ENCODE measurements around the gene ALDH4A1.

Gene ALDH4A1, protein sequence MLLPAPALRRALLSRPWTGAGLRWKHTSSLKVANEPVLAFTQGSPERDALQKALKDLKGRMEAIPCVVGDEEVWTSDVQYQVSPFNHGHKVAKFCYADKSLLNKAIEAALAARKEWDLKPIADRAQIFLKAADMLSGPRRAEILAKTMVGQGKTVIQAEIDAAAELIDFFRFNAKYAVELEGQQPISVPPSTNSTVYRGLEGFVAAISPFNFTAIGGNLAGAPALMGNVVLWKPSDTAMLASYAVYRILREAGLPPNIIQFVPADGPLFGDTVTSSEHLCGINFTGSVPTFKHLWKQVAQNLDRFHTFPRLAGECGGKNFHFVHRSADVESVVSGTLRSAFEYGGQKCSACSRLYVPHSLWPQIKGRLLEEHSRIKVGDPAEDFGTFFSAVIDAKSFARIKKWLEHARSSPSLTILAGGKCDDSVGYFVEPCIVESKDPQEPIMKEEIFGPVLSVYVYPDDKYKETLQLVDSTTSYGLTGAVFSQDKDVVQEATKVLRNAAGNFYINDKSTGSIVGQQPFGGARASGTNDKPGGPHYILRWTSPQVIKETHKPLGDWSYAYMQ

DNA sequence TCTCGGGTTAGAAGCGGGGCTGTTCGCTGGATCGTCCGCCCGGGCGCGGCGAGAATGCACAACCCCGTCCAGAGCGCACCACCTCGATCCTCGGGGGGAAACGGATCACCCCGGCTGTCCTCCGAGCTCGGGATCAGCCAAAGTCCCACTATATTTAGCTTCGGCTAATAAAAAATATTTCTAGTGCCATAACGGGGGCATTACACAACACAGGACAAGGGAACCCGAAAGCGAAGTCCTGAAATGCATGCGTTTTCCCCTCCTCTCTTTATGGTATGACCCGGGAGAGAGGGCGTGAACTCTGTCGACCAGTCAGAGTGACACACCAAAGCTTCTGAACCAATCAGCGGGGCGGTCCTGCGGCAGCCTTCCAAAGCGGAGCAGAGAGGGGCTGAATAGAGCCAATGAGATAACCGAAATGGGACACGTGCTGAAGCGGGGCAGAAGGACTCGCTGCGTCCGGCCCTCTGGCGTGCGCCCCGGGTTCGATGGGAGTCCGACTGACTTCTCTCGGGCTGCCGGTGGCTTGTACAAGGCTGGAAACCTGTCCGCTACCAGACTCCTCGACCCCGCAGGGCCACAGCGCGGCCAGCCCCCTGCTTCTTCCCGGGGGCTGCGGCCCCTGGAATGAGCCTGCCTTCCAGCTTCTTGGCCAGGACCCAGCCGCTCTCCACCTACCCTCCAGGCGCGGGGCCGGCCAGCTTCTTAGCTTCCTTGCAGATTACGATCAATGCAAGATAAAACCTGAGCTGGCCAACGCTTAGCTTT, at the start of gene ALDH4A1:
TSS of gene ALDH4A1 (minus strand) at position 33 of the 768 bp plus-strand sequence. CDS start at position 1, 32 bp downstream.
- DNase-seq (ENCODE audit: low read depth in 2 of 2): peak; percentile 80 to 84

DNA sequence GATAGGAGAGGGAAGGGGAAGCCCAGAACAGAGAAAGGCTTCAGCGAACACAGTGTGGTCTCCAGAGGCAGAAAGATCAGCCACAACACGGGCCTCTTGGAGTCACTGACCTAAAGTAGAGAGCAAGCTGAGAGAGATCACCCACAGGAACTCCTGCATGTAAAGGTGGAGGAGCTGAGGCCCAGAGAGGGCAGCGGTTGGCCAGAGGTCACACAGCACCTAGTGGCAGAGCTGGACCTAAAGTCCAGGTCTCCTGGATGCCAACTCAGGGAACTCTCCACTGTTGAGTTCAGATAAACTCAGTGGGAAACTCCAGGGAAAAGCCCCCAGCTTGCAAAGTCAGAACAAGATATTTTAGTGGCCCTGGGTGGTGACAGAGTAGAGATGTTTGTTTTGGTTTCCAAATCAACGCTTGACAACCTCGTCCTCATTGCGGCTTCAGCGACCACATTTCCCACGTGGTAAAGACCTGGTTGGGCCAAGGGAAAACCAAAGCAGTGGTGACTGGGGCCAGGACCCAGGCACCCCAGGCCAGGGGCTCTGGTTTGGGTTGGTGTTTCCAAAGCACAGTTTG, 49.5 kb upstream of the ALDH4A1 start:
- peak; percentile 56 to 62 for DNase-seq (ENCODE audit: low read depth in 2 of 2)

DNA sequence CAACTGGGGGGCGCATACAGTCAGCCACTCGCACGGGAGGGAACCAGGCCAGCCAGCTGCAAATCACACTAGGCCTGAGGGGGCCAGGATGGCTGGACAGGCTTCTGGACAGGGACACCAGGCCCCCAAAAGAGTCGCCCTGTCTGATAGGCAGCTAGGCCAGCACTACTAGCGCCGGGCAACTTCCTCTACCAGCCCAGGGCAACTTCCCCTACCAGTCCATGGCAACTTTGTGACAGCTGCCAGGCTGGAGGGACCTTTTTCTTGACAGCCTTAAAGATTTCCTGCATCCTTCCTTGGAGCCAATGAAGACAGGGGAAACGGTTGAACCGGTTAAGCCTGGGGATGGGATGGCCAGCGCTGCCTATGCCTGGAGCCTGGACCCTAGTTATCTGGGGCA, 49.1 kb upstream of the ALDH4A1 start:
- DNase-seq (ENCODE audit: low read depth in 2 of 2): no peak

DNA sequence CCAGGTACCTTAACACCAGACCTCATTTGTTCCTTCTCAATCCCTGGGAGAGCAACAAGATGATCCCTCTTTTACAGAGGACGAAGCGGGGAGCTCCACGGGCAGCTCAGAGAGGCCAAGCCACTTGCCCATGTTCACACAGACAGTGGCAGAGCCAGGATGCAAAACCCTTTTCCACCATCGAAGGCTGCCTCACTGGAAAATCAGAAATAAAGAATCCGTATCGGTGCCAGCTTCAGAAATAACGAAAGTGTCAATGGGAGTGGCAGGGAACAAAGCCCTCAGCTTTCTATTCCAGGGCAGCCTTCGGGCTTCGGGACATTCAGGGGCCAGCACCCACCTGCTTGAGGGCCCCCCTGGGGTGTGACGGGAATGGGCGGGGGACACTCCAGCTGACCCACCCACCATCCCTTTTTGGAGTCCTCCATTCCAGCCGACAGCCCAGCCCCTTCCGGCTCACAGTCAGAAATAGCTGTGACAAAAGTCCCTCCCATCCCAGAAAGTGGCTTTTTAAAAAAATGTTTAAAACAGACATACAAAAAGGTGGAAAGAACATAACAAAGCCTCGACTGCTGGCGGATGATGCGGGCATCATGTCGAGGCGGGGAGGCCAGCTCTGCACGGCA, 48.2 kb upstream of the ALDH4A1 start:
- no peak for DNase-seq (ENCODE audit: low read depth in 2 of 2)

DNA sequence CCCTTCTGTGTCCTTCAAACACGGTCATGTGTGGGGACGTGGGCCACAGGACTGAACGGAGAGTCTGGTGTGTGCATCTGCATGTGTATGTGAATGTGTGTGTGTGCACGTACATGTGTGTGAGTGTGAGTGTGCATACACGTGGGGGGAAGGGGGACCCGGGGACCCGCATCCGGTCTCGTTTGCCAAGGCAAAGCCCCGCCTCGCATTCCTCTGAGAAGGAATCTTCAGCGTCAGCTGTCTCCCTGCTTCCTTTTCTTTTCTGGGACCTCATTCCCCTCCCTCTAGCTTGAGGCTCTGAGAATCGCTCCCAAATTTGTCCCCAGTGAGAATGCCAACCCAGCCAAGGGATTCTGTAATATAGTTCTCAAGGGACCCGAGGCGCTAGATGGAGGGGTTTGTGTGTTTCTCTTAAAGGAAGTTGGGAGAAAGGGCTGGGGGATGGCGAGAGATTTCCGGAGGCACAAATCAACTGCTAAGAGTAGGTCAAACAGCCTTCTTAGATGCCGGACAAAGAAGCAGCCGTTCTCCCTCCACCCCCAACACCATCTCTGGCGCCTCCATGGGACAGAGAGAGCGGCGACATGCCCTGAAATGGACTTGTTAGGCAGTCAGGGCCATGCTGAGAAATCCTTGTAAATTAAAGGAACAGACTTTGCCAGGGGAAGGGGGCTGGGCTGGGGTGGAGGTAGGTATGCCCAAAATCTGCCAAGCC, 47.5 kb upstream of the ALDH4A1 start:
- no peak for DNase-seq (ENCODE audit: low read depth in 2 of 2)

DNA sequence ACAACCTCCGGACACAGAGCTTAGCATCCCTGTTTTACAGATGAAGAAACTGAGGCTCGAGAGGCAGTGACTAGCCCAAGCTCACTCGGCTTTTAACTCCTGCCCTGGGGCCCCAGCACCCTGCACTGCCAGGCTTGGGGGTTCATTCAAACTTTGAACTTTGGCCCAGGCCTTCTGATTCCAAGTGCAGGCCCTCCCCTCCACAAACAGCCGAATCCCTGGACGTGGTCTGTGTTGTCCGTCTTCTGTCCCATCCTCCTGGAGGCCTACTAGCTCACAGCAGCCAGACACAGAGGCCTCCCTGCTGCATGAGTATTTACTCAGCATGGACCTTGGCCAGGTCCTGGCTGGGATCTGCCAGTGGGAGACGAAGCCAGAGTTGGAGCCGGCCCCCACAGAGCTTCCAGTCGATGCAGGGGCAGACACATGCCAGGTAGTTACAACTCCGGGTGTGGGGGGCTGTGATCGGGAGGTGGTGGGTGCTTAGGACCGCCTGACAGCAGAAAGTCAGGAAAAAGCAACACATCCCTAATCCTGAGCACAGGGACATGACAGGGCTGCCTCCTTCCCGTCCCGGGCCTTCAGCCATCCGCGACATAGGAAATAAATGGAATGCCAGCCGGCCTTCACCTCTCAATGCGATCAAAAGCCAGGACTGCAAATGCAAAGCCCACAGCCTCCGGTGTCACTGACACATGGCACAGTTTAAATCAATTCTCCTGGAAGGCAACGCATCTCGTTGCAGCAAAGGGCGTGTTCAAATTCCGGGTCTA, 46.7 kb upstream of the ALDH4A1 start:
- DNase-seq (ENCODE audit: low read depth in 2 of 2): no peak

DNA sequence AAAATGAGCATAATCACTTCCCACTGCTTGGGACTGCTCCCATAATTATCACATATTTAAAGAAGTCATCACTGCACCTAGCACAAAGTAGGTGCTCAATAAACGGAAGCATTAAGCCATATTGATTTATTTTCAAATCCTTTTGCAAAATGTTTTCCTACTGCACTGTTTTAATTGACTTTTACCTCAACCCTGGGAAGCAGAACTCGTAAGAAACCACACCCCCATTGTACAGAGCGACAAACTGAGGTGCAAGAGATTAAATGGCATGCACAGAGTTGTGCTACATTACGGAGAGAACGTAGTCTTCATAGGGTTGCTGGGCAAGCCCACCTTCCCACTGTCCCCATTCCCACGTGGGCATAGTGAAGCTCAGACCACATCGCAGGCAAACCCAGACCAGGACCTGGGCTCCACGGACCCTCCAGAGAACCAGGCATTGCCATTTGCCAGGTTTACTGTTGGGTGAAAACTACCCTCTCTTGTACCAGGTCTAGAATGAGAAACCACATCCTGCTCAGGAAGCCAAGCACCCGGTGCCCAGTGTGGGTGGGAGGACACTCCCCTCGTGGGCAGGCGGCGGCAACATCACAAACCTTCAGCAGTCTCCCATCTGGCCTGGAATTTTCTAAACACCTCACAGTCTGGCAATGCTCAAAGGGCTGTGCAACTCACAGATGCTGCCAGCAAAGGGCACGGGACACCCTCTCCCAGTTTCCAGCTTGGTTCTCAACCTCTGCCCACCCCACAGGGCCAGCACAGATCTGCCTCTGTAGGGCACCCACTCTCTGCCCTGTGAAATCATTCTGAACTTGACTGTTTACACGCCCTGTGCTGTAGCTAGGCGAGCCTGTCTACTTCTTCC, 45.9 kb upstream of the ALDH4A1 start:
- no peak for DNase-seq (ENCODE audit: low read depth in 2 of 2)

DNA sequence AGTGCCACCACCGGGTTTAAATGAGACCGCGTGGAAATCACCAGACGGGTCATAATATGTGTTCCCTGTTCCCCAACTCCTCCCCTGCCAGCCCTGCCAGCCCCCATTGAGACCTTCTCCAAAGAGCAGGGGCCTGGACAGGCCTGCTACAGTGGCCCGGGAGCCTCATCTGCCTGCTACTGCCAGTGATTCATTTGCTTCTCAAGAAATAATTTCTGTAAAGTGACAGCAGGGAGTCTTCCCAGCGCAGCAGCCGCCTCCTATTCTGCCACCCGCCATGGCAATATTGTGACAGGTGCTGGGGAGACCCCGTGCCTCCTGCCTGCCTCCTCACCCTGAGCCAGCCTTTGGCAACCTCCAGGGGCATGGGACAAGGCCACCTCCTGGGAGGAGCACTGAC, 45.2 kb upstream of the ALDH4A1 start:
- DNase-seq (ENCODE audit: low read depth in 2 of 2): no peak

DNA sequence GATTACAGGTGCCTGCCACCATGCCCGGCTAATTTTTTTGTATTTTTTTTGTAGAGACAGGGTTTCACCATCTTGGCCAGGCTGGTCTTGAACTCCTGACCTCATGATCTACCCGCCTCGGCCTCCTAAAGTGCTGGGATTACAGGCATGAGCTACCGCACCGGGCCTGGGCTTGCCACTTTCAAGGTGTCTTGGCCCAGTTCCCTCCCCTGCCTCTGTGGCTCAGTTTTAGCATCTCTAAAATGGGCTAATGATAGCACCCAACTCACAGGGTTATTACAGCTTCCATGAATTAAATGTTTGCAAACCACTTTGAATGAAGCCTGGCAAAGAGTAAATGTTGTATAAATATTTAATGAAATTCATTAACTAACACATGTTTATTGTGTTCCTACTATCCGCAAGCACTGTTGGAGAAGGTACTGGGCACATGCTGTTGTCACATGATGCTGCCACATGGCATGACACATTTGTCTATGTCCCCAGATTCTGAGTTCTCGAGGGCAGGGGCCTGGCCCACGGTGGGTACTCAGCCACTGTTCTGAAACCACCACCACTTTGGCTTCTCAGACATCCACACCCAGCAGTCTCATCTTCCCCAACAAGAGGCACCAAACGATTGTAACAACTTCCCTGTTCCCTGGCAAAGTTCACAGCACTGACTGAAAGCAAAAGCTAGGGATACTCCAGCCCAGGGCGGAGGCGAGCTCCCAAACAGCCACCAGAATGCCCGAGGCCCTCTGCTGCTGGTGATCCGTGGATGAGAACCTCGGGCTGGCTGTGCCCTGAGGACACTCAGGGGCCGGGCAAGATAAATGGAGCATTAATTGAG, 44.4 kb upstream of the ALDH4A1 start:
- DNase-seq (ENCODE audit: low read depth in 2 of 2): no peak

DNA sequence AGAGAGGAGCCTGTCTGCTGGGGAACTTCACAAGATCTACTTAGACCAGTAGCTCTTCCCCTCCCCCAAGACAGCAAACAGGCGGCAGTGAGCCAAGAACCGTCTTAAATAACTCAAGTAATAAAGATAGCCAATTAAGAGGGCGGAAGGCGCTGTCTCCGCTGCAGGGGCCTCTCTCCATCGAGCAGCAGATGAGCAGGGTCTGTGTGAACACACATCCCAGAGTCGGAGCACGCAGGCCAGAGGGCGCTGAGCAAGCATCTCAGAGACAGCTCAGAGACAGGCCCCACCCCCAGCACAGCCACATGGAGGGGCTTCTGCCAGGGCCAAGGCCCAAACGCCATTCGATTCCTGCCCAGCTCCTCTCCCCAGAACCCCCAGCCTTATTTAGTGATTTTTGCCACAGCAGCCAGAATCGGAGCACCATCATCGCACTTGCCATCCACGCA, 43.1 kb upstream of the ALDH4A1 start:
- no peak for DNase-seq (ENCODE audit: low read depth in 2 of 2)

DNA sequence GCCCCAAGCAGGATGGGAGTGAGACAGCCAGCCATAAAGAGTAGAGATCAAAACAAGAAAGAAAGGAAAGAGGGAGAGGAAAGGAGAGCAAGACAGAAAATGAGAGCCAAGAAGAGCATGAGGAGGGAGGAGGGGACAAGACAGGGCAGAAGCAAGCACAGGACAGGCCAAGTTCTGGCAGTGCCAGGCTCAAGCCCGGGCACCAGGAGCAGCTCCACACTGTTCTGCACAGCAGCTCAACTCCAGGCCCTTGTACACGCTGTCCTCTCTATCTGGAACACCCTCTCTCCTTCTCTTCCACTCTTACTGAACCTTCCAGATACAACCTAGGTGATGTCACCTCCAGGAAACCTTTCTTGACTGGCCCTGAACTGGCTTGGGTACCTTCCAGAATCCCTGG, 42.5 kb upstream of the ALDH4A1 start:
- DNase-seq (ENCODE audit: low read depth in 2 of 2): no peak

DNA sequence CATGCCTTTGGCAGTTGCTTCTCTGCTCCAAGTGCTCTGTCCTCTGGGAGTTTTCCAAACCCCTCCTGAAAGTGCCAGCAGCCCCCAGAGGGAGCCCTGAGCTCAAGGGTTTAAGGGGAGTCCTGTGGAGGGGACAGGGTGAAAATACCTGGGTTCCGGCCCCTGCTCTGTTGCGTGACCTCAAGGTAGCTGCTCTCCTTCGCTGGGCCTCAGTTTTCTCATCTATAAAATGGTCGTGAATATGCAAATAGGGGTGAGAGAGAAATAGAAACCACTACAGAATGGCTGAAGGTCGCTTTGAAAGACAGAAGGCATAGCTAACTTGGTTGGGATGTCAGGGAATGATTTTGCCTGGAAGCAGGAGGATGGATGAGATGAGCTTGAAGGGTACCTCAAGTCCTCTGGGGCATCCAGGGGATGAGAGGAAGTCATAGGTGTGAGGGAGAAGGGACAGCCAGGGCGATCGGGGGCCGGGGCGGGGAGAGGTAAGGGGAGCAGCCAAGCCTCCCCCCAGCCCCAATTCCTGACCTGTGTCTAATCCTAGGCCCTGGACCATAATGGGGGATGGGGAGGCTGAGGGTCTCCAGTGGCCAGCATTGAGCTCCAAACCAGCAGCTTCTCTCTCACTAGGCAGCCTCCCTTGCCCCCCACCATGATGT, 41.7 kb upstream of the ALDH4A1 start:
- DNase-seq (ENCODE audit: low read depth in 2 of 2): no peak

DNA sequence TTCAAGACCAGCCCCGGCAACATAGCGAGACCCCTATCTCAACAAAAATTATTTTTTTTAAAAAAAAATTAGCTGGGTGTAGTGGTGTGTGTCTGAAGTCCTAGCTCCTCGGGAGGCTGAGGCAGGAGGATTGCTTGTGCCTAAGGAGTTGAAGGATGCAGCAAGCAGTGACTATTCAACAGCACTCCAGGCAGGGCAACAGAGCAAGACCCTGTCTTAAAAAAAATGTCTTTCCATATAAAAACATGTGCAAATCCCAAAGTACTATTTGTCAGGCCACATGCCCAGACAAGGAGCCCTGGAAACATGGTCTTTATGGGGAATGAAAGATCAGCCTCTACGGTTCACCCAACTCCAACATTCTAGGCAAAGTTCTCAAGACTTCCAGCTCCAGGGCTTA, 40.8 kb upstream of the ALDH4A1 start:
- no peak for DNase-seq (ENCODE audit: low read depth in 2 of 2)

DNA sequence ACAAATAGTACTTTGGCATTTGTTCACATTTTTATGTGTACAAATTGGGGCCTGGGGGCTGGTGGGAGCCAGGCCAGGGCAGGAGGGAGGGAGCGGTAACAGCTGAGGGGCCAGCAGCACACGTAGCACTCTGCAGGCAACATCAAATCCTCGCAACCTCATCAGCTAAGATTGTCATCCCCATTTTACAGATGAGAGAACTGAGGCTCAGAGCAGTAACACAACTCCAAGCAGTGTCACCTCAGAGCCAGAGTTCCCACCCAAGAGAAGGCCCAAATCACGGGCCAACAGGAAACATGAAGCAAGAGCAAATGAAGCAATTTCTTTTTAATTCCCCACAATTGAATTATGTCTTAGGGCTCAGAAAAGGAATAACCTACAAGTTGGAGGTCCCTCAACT, 40.0 kb upstream of the ALDH4A1 start:
- DNase-seq (ENCODE audit: low read depth in 2 of 2): no peak

DNA sequence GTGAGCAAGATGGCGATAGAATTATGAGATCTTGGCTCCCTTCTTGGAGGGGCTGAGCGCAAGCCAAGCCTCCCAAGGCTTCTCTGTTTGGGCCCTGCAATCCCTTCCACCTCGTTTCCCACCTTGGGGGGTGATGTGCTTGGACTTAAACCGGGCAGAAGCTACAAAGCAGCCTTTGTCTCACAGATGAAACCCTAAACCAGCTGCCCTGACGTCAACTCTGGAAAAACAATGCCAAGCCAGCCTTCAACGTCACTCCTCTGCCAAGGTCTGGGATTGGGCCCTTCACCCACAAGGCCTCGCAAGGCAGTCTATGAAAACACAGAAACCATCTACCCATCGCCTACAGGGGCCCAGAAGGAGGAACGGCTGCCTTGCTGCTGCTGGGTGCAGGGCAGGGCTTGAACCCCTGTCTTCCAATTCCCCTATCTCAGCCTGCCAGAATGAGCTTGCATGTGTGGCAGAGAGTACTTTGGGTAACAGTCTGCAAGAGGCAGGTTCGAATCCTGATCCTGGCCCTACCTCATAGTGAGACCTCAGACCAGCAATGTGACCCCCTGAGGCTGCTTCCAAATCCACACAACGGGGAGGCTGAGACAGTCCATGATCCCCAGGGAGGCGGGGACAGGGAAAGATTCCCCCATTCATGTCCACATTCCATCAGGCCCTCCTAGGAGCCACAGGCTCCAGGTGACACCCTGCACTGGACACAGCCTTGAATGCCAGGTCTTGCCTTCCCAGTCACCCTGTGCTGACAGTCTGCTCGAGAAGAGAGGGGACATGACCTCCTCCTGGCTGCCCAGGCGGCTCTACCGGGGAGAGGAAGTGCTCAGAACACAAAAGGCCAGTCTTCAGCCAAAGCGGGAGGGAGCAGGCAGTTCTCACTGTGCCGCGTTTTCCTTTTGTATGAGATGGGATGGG, 39.1 kb upstream of the ALDH4A1 start:
- DNase-seq (ENCODE audit: low read depth in 2 of 2): no peak

DNA sequence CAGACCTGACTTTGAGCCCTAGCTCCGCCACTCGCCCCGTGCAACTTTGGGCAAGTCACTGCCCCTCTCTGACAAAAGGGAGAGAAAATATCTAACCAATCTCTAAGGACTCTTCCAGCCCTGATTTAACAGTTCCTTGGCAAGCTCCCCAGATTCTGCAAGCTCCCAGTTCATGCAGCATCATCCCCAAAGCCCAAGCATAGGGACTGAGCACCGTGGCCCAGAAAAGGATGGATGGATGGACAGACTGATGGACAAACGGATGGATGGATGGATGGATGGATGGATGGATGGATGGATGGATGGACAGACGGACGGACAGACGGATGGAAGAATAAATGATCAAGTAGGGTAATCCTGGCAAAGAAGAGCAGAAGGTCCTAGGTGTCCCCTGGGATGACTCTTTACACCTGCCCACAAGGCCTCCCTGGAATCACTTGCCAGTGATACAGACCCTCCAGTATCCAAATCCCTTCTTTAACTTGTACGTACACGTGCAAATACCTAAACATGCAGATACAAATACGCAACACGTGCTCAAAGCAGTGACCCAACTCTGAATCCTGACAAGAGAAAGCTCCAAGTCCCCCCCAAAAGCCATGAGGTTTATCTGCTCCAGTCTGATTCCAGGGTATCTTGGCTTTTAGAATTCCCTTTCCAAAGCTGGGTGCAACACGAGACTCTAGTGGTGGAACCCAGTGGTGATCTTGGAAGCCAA, 38.1 kb upstream of the ALDH4A1 start:
- DNase-seq (ENCODE audit: low read depth in 2 of 2): no peak

Measured in stimulated activated CD8-positive, alpha-beta memory T cell treated with anti-CD3 and anti-CD28 coated beads, Interleukin-2, amount 100 ng/mL, for 1 hour (primary cell).